DMS 273 (cell line): ENCODE results near the gene ADIPOR2.

Experiments
- DNase-seq: peaks from one replicate; lab custom pipeline; 2025; ENCODE audit not compliant: unreplicated experiment; lab: John Stamatoyannopoulos, UW

ADIPOR2 gene

GRCh38 chr12:1827826-1828805 is 137.2 kb downstream of the ADIPOR2 start:
- DNase-seq: no peak

DNA sequence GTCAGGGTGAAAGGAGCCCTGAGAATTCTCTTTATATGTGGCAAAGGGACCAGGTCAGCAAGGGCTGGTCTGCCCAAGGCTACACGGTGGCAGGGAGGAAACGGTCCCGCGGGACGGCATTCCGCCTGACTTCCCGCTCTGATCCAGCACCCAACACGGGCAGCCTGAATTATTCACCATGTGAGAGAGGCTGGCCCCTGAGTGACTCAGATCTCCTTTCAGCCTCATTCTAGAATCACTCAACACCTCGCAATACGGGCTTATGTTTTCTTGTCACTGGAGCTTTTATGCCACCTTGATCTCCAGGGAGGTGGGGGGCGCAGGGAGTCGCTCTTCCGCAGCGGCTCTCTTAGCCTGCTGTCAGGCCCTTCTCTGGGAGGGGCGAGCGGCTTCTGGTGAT is 138.0 kb downstream of the ADIPOR2 start:
- no peak for DNase-seq

DNA sequence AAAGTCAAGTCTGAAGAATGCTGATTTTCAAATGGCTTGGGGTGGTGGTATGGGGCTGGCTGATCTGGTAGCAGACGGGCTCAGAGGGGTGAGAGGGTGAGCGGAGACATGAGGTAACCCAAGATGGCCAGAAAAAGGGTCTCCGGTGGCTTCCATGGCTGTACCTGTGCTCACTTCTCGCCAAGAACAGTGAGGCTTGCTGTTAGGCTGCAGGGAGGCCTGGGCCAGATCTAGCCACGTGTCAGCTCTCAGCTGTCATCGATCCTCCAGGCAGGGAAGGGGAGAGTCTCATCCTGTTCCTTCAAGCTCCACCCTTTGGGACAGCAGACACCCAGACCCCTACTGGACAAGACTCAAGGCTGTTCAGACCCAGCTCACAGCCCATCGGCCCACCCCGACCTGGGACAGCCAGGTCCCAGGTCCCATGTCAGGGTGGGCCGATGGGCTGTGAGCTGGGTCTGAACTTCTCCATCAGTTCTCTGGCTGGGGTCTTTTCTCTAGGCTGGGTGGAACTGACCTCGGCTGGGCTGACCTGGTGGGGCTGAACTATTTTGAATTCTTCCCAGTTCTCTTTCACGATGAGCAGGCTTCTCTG is 138.5 kb downstream of the ADIPOR2 start:
- no peak for DNase-seq

DNA sequence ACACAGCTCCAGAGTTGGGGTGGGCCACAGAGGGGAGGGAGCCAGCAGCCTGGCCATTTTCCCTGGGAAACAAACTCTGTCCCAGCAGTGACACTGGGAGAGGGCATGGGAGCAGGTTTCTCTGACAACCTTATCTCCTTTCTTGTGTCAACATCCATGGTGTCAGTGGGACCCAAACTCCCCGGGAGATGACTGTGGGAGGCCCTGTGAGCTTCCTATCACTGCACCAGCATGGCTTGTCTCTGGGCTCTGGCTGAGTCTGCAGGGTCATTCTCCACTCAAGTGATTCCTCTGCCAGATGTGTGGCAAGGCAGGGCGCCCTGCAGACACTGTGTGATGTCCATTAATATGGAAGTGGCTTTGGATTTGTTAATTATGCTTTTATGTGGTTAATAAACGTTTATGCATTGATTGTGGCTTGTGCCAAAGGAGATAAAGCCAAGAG is 139.6 kb downstream of the ADIPOR2 start:
- no peak for DNase-seq

GRCh38 chr12:1830981-1831963 is 140.4 kb downstream of the ADIPOR2 start:
- DNase-seq: no peak

DNA sequence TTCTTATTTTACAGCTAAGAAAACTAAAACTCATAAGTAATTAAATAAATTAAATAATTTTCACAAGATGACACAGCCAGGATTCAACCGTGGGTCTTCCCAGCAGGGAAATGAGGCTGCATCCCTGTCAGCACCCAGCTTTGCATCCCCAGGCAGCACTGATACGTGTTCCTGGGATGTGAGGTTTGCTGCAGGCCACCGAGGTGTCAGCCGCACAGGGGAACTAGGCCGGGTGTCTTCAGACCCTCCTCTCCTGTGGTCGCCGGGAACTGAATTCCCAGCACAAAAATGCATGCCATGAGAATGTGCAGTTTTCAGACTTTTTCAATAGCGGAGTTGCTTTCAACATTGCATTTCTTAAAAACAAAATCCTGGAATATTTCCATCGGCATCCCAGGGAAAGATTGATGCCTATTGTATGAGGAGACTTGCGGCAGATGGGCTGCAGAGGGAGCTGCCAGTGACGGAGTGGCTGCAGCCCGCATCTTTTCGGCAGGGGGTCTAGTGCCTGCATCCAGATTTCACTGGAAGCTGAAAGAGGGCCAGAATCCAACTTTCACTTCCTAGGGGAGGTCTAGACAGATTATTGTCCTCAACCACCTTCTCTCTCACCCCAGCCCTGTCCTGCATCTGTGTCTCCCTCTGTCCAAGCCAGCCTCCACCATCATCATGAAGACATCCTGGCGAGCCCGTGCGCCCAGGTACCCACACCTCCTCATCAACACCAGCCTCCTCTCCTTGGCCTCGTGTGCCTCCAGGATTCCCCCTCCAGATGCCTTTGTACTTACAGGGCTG is 142.1 kb downstream of the ADIPOR2 start:
- DNase-seq: peak; percentile 69

- DNase-seq: no peak
These were observed 142.7 kb downstream of the ADIPOR2 start for GRCh38 chr12:1833596-1834028.

DNA sequence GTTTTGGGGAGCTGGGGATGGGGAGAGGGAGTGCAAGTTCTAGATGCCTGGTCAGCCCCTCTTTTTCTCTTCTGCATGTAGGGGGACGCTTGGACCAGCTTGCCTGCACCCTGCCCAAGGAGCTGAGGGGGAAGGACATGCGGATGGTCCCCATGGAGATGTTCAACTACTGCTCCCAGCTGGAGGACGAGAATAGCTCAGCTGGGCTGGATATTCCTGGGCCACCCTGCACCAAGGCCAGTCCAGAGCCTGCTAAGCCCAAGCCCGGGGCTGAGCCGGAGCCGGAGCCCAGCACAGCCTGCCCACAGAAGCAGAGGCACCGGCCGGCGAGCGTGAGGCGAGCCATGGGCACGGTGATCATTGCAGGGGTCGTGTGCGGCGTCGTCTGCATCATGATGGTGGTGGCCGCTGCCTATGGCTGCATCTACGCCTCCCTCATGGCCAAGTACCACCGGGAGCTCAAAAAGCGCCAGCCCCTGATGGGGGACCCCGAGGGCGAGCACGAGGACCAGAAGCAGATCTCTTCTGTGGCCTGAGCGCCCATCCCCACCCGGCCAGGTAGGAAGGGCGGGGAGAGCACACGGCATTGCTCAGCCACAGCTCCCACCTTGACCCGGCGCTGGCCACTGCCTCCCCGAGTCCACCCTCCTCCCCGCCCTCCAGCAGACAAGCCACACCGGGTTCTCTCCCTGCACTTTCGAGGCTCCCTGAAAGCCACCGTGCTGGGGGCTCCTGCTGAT is 143.5 kb downstream of the ADIPOR2 start:
- no peak for DNase-seq

GRCh38 chr12:1835211-1836131 is 144.6 kb downstream of the ADIPOR2 start:
- DNase-seq: peak; percentile 52

- no peak for DNase-seq
These were observed 145.5 kb downstream of the ADIPOR2 start for GRCh38 chr12:1836241-1836803.

- DNase-seq: peak; percentile 83
These were observed 146.1 kb downstream of the ADIPOR2 start for GRCh38 chr12:1836854-1837421.

DNA sequence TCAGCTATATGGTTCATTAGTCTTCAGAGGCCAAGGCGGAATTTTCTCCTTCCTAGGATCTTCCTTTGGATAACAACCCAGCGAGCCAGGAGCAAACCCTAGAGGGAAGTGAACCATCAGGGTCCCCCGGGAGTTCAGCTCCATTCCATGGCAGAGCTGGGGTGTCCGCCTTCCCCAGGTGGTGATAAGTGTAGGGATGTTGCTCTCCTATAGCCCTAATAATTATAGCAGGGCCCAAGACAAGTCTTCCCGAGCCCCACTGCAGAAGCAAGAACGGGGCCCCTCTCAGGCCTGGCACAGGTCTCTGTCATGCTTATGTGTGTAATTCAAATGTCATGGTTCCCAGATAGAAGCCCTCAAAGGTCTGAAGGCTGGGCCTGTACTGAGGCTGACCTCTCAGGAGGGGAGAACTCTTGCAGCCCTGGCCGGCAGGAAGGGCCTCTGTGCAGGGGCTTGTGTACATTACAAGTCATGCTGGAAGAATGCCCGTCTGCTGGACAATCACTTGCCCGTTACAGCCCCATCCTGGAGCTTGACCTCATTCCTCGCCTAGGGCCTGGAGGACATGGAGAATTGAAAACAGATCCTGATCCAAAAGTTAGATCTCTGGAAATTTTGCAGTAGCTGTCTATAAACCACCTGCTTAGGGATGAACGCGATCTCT is 146.8 kb downstream of the ADIPOR2 start:
- DNase-seq: no peak
